Progenitor cell of endocrine pancreas (in vitro differentiated cells): Measurements from ENCODE around the gene KDM7A. TPM values are rescaled to one million over a fixed set of nuclear protein-coding genes. Genes with fewer than 3 reads are reported as not detected.

Source experiments
- DNase-seq: peaks from one replicate; pipeline ENCODE4 v3.0.0; 2021; ENCODE audit warnings: low spot score; ENCODE audit not compliant: unreplicated experiment
- H3K27ac Mint-ChIP-seq: 2 replicates; pipeline ENCODE4 v1.8.0; 2021; ENCODE audit warnings: mild to moderate bottlenecking, moderate library complexity, mixed read lengths
- H3K27me3 Mint-ChIP-seq: 2 replicates; pipeline ENCODE4 v1.8.0; 2021; ENCODE audit warnings: mixed read lengths
- H3K36me3 Mint-ChIP-seq: 2 replicates; pipeline ENCODE4 v1.8.0; 2022; ENCODE audit warnings: mixed read lengths; ENCODE audit not compliant: insufficient read depth
- H3K4me1 Mint-ChIP-seq: 2 replicates; pipeline ENCODE4 v1.8.0; 2021; ENCODE audit warnings: low read depth, mixed read lengths
- H3K4me3 Mint-ChIP-seq: 2 replicates; pipeline ENCODE4 v1.8.0; 2021; ENCODE audit warnings: low read depth, mild to moderate bottlenecking, moderate library complexity, mixed read lengths
- H3K9me3 Mint-ChIP-seq: 2 replicates; pipeline ENCODE4 v1.8.0; 2021; ENCODE audit warnings: low read depth, mixed read lengths
- total RNA-seq: library from RNA; stranded (reverse); gene quantifications from 2 replicates; pipeline ENCODE4 v1.2.1, GENCODE V29; 2021
- TF ChIP-seq, protein P1 (sequence below): fragments of 200-600 bp; sonication (generic); IDR thresholded peaks from one replicate; pipeline ENCODE4 v1.5.0; 2021; ENCODE audit warnings: antibody characterized with exemption, mild to moderate bottlenecking; ENCODE audit not compliant: unreplicated experiment

Gene KDM7A
- total RNA-seq, 1 donor from 2014 or later: 13.8 TPM

DNA sequence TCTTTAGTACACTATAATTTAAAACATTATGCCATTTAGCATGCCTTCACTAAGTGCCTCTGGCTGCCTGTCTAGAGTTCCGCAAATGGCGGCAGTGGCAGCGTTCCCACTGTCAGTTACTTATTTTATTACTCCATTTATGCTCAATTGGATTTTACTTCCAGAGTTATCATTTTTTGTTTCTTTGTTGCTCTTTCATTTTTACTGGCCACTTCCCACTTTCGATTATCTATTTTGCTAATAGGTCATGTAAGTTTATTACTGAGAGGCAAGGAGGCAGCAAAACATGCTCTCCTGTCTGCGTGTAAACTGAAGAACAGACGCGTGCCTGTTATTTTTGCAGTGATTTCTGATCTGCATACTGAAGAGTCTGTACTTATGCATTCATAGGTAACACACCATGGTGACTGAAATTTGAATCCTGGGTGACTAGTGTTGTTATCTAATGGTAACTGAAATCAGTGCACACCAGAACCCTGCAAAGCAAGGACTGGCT is 23.1 kb downstream of the KDM7A start:
- Mint-ChIP-seq H3K27ac (no peak overlapping the region), H3K27me3 (no peaks in the 10 kb centered on the region), H3K36me3 (peaks cover 4% of the 10 kb centered on the region), H3K4me1 (peaks cover 21% of the 10 kb centered on the region), H3K4me3 (no peak overlapping the region), H3K9me3 (no peaks in the 10 kb centered on the region)
- TF ChIP-seq, protein P1, sequence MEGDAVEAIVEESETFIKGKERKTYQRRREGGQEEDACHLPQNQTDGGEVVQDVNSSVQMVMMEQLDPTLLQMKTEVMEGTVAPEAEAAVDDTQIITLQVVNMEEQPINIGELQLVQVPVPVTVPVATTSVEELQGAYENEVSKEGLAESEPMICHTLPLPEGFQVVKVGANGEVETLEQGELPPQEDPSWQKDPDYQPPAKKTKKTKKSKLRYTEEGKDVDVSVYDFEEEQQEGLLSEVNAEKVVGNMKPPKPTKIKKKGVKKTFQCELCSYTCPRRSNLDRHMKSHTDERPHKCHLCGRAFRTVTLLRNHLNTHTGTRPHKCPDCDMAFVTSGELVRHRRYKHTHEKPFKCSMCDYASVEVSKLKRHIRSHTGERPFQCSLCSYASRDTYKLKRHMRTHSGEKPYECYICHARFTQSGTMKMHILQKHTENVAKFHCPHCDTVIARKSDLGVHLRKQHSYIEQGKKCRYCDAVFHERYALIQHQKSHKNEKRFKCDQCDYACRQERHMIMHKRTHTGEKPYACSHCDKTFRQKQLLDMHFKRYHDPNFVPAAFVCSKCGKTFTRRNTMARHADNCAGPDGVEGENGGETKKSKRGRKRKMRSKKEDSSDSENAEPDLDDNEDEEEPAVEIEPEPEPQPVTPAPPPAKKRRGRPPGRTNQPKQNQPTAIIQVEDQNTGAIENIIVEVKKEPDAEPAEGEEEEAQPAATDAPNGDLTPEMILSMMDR: no peak
- no peak for DNase-seq

DNA sequence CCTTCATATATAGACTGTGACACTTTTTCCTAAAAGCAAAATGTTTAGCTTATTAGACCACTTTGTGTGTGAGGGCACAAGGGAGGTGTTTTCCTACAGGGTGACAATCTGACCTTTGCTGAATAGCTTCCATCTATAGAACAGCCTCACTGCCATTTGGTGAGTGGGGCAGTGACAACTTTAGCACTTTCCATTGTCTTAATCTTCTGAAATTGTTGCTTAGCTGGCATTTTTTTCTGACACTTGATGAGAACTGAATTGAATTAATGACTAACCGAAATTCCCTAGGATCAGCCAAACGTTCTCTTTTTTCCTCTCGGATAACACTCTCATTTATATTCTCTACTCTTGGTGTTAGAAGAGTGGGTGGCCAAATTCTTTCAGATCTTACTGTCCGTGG is 30.2 kb downstream of the KDM7A start:
- Mint-ChIP-seq H3K4me3 (no peak overlapping the region), H3K4me1 (peaks cover 11% of the 10 kb centered on the region), H3K36me3 (peaks cover 8% of the 10 kb centered on the region), H3K9me3 (no peaks in the 10 kb centered on the region), H3K27me3 (no peaks in the 10 kb centered on the region), H3K27ac (no peak overlapping the region)
- no peak for DNase-seq
- TF ChIP-seq, protein P1: no peak

DNA sequence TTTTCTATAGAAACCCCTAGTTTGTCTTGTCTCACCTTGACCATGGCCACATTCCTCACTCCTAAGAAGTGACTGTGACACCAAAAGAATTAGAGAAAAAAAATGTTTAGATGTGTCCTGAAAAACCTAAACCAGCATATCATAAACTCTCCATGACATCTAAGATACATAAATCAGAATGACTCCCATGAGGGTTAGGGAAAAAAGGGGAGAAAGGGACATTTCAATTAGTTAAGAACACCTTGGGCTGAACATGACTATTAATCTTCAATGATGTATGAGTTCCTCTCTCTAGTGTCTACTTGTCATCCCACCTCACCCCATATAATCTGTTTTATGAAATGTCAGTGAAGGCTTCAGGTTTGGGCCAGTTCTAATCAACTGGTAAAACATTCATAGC is 31.1 kb downstream of the KDM7A start:
- Mint-ChIP-seq H3K36me3 (peaks cover 8% of the 10 kb centered on the region), H3K9me3 (no peaks in the 10 kb centered on the region), H3K4me3 (no peak overlapping the region), H3K4me1 (peaks cover 11% of the 10 kb centered on the region), H3K27me3 (no peaks in the 10 kb centered on the region), H3K27ac (no peak overlapping the region)
- DNase-seq: no peak
- TF ChIP-seq, protein P1: no peak

DNA sequence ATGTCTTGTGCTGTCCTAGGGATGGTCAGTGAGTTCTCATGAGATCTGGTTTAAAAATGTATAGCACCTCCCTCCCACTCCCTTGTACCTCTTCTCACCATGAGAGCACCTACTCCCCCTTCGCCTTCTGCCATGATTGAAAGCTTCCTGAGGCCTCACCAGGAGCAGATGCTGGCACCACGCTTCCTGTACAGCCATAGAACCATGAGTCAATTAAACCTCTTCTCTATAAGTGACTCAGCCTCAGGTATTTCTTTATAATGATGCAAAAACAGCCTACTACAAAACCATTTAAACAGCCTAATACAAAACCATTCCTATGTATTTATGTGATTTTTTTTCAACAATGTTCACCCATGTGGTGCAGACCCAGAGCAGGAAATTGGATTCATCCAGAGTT is 32.0 kb downstream of the KDM7A start:
- Mint-ChIP-seq H3K36me3 (peaks cover 8% of the 10 kb centered on the region), H3K27ac (no peak overlapping the region), H3K27me3 (no peaks in the 10 kb centered on the region), H3K4me3 (no peak overlapping the region), H3K4me1 (peaks cover 7% of the 10 kb centered on the region), H3K9me3 (no peaks in the 10 kb centered on the region)
- DNase-seq: no peak
- TF ChIP-seq, protein P1: no peak

DNA sequence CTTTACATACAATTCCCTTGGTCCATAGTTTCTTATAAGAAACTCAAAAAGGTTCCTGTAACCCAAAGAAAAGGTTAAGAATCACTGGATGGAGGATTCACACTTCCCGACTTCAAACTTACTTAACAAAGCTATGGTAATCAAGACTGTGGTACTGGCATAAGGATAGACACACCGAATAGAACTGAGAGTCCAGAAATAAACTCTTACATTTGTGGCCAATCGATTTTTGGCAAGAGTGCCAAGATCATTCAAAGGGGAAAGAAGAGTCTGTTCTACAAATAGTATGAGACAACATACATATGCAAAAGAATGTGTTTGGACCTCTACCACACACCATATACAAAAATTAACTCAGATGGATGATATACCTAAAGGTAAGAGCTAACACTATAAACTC is 32.8 kb downstream of the KDM7A start:
- Mint-ChIP-seq H3K36me3 (peaks cover 8% of the 10 kb centered on the region), H3K4me3 (no peak overlapping the region), H3K27ac (no peak overlapping the region), H3K4me1 (peaks cover 7% of the 10 kb centered on the region), H3K9me3 (no peaks in the 10 kb centered on the region), H3K27me3 (no peaks in the 10 kb centered on the region)
- no peak for DNase-seq
- TF ChIP-seq, protein P1: no peak
